Esophagus (tissue), 2 donors: ENCODE measurements around the gene FAT1. TPM values are rescaled to one million over a fixed set of nuclear protein-coding genes. Genes with fewer than 3 reads are reported as not detected.

Experiments
- H3K27ac ChIP-seq, 2 donors: one replicate each; pipeline ENCODE4 v1.5.1; 2013; ENCODE audit warnings: low read depth in 2 of 2, mild to moderate bottlenecking in 2 of 2, inconsistent platforms in 1 of 2, low read length in 1 of 2, moderate library complexity in 1 of 2
- H3K27me3 ChIP-seq, 2 donors: one replicate each; pipeline ENCODE4 v1.6.1; 2013; ENCODE audit warnings: low read length in 2 of 2, control low read depth in 1 of 2, mild to moderate bottlenecking in 1 of 2; ENCODE audit not compliant: insufficient read depth in 2 of 2, control insufficient read depth in 1 of 2
- H3K36me3 ChIP-seq, 2 donors: one replicate each; pipeline ENCODE4 v1.6.1; 2013; ENCODE audit warnings: low read length in 1 of 2; ENCODE audit not compliant: control insufficient read depth in 2 of 2, insufficient read depth in 2 of 2
- H3K4me1 ChIP-seq, 2 donors: one replicate each; pipeline ENCODE4 v1.6.1; 2013; ENCODE audit warnings: low read length in 1 of 2; ENCODE audit not compliant: control insufficient read depth in 2 of 2, insufficient read depth in 2 of 2
- H3K4me3 ChIP-seq, 2 donors: one replicate each; pipeline ENCODE4 v1.5.1; 2013; ENCODE audit warnings: low read length in 2 of 2, mild to moderate bottlenecking in 2 of 2, low read depth in 1 of 2, moderate library complexity in 1 of 2
- H3K9me3 ChIP-seq, 2 donors: one replicate each; pipeline ENCODE4 v1.6.1; 2013; ENCODE audit warnings: mild to moderate bottlenecking in 2 of 2, low read depth in 1 of 2, low read length in 1 of 2, moderate library complexity in 1 of 2; ENCODE audit not compliant: control insufficient read depth in 2 of 2, insufficient read depth in 1 of 2
- WGBS, 2 donors: extraction: QIAGEN DNeasy Blood & Tissue Kit; methylation state at CpG; one replicate each; pipeline ENCODE4 v1.1.7; 2013; 5-methylcytosine and 5-hydroxymethylcytosine counted together
- polyA plus RNA-seq, 2 donors: library from polyadenylated mRNA; stranded (reverse); fragments of 200-250 nt; gene quantifications; one replicate each; pipeline ENCODE4 v1.2.3, GENCODE V29; 2013
- donor health status: healthy with polysubstance abuse.
- donor health status: Bipolar disorder and iron deficiency.

The FAT1 gene
- polyA plus RNA-seq, 2 donors: 11.5 to 21.0 TPM

- Histone ChIP-seq H3K4me1 (no peaks in the 10 kb centered on the region), H3K4me3 (no peak overlapping the region), H3K27ac (no peak overlapping the region), H3K36me3 (no peaks in the 10 kb centered on the region), H3K9me3 (no peaks in the 10 kb centered on the region), H3K27me3 (no peaks in the 10 kb centered on the region)
- WGBS, 2 donors: 83 to 89% methylated on average over 11 of the region's 11 CpGs
Observed at GRCh38 chr4:186642998-186643397, 80.7 kb downstream of the FAT1 start.

GRCh38 chr4:186642530-186642929 is 81.1 kb downstream of the FAT1 start:
- no peak overlapping the region for H3K4me3 ChIP-seq
- H3K4me1 ChIP-seq: no peaks in the 10 kb centered on the region
- H3K27me3 ChIP-seq: no peaks in the 10 kb centered on the region
- no peak overlapping the region for H3K27ac ChIP-seq
- H3K9me3 ChIP-seq: no peaks in the 10 kb centered on the region
- no peaks in the 10 kb centered on the region for H3K36me3 ChIP-seq
- 88 to 90% methylated on average over 15 of the region's 15 CpGs for WGBS, 2 donors

GRCh38 chr4:186634591-186635128 is 89.0 kb downstream of the FAT1 start:
- H3K4me3 ChIP-seq: no peak overlapping the region
- WGBS, 2 donors: 71 to 81% methylated on average over 10 of the region's 10 CpGs
- H3K36me3 ChIP-seq: peaks cover 0 to 13% of the 10 kb centered on the region in 2 donors
- H3K4me1 ChIP-seq: no peaks in the 10 kb centered on the region
- H3K27ac ChIP-seq: no peak overlapping the region
- no peaks in the 10 kb centered on the region for H3K27me3 ChIP-seq
- no peaks in the 10 kb centered on the region for H3K9me3 ChIP-seq

DNA sequence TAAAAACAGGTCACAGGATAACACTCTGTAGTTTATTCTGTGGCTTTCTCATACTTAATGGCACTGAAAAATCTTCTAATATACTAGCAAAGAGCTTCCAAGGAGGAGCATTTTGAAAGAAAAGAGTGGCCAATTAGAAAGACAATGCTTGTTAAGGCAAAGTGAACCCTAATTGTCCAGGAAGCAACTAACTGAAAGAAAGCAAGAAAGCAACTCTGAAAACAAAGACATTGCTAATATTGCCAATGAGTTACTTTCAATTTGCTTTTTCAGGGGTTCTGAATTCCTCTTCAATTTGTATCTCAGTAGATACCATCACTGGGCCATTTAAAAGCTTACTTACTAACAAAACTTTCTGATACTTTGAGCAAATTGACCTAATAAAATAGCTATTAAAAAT is 89.8 kb downstream of the FAT1 start:
- Histone ChIP-seq H3K9me3 (no peaks in the 10 kb centered on the region), H3K27ac (no peak overlapping the region), H3K4me1 (no peaks in the 10 kb centered on the region), H3K36me3 (peaks cover 0 to 13% of the 10 kb centered on the region in 2 donors), H3K27me3 (no peaks in the 10 kb centered on the region), H3K4me3 (no peak overlapping the region)

- no peak overlapping the region for H3K4me3 ChIP-seq
- H3K4me1 ChIP-seq: no peaks in the 10 kb centered on the region
- H3K9me3 ChIP-seq: no peaks in the 10 kb centered on the region
- no peaks in the 10 kb centered on the region for H3K27me3 ChIP-seq
- WGBS, 2 donors: 94 to 98% methylated on average over 6 of the region's 6 CpGs
- H3K27ac ChIP-seq: no peak overlapping the region
- H3K36me3 ChIP-seq: peaks cover 0 to 12% of the 10 kb centered on the region in 2 donors
Observed at GRCh38 chr4:186630128-186630527, 93.5 kb downstream of the FAT1 start.

- no peaks in the 10 kb centered on the region for H3K9me3 ChIP-seq
- no peaks in the 10 kb centered on the region for H3K4me1 ChIP-seq
- no peaks in the 10 kb centered on the region for H3K27me3 ChIP-seq
- no peak overlapping the region for H3K4me3 ChIP-seq
- H3K27ac ChIP-seq: no peak overlapping the region
- H3K36me3 ChIP-seq: peaks cover 0 to 9% of the 10 kb centered on the region in 2 donors
- 86 to 89% methylated on average over 21 of the region's 21 CpGs for WGBS, 2 donors
Observed at GRCh38 chr4:186628058-186628711, 95.5 kb downstream of the FAT1 start.

DNA sequence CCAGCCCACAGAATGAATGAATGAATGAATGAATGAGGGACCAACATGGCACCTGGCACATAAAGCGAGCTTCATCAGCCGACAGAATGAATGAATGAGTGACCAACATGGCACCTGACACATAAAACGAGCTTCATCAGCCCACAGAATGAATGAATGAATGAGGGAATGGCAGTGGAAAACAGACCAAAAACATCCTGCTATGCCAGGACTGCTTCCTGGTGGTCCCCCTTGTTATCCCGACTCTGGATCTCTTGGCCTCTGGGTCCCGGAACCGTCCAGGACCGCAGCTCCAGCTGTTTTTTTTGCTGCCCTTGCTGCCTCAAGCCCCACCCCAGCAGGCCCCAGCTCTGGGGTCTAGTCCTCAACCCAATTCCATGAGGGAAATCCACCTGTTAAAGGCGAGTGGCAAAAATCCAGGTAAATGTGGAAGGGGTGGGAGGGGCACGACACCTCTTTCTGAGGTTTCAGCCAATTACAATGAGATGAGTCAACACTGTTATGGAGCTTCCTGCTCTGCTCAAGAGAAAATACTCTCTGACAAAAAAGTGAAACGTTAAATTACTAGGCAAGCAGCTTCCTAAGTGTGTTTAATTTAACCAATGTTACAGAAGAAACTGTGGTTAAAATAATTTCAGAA is 96.3 kb downstream of the FAT1 start:
- Histone ChIP-seq H3K4me1 (no peaks in the 10 kb centered on the region), H3K27ac (no peak overlapping the region), H3K36me3 (peaks cover 0 to 9% of the 10 kb centered on the region in 2 donors), H3K4me3 (no peak overlapping the region), H3K27me3 (no peaks in the 10 kb centered on the region), H3K9me3 (no peaks in the 10 kb centered on the region)
- 72 to 80% methylated on average over 10 of the region's 10 CpGs for WGBS, 2 donors

DNA sequence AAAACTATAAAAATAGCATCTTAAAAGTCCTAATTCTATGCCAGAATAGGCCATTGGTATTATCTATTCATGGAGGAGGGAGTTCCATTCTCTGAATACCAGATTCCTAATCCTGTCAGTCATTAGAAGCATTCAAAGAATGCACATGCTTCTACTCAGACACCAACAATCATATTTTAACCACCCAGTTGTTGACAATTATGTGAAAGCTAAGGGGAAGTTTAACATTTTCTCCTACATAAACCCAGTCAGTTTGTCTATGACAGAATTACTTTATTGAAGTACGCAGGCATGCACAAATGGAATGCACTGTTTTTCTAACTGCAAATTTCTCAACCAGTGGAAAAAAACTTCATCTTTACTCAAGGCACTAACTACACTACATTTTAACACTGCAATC is 98.7 kb downstream of the FAT1 start:
- Histone ChIP-seq H3K4me3 (no peak overlapping the region), H3K9me3 (no peaks in the 10 kb centered on the region), H3K27ac (no peak overlapping the region), H3K4me1 (no peaks in the 10 kb centered on the region), H3K36me3 (peaks cover 0 to 8% of the 10 kb centered on the region in 2 donors), H3K27me3 (no peaks in the 10 kb centered on the region)
- WGBS, 2 donors: 78% methylated on average over 1 of the region's 1 CpG

- H3K36me3 ChIP-seq: peaks cover 0 to 8% of the 10 kb centered on the region in 2 donors
Observed at GRCh38 chr4:186623546-186623945, 100.1 kb downstream of the FAT1 start.

More at GRCh38 chr4:186623546-186623945, 100.1 kb downstream of the FAT1 start:
- Histone ChIP-seq H3K27me3 (no peaks in the 10 kb centered on the region), H3K27ac (no peak overlapping the region), H3K9me3 (no peaks in the 10 kb centered on the region), H3K4me3 (no peak overlapping the region), H3K4me1 (no peaks in the 10 kb centered on the region)
- 93 to 95% methylated on average over 5 of the region's 5 CpGs for WGBS, 2 donors
